Mesendoderm (in vitro differentiated cells): ENCODE results near the gene SRSF3.

Experiments
- DNase-seq: peaks from one replicate; pipeline ENCODE4 v3.0.0; 2013
- H2AK5ac ChIP-seq: 2 replicates; pipeline ENCODE4 v1.6.1; 2013; ENCODE audit warnings: low read length, inconsistent platforms
- H2BK120ac ChIP-seq: 2 replicates; pipeline ENCODE4 v1.6.1; 2013; ENCODE audit warnings: low read depth, mild to moderate bottlenecking, low read length, moderate library complexity, mixed read lengths
- H2BK15ac ChIP-seq: replicated peaks from 2 replicates; pipeline ENCODE4 v1.6.1; 2013; ENCODE audit warnings: low read depth, mild to moderate bottlenecking, moderate library complexity
- H2BK5ac ChIP-seq: 2 replicates; pipeline ENCODE4 v1.6.1; 2013; ENCODE audit warnings: low read length, inconsistent platforms
- H3K18ac ChIP-seq: 2 replicates; pipeline ENCODE4 v1.6.1; 2013; ENCODE audit warnings: mild to moderate bottlenecking, low read length, mixed read lengths
- H3K23ac ChIP-seq: one replicate; pipeline ENCODE4 v1.6.1; 2013; ENCODE audit warnings: low read length
- H3K27ac ChIP-seq: 2 replicates; pipeline ENCODE4 v1.5.1; 2013; ENCODE audit warnings: low read depth, mild to moderate bottlenecking, inconsistent platforms, low read length, moderate library complexity
- H3K27me3 ChIP-seq: 2 replicates; pipeline ENCODE4 v1.6.1; 2013; ENCODE audit warnings: low read length, control low read depth, mild to moderate bottlenecking, inconsistent platforms; ENCODE audit not compliant: insufficient read depth, poor library complexity
- H3K36me3 ChIP-seq: 2 replicates; pipeline ENCODE4 v1.6.1; 2013; ENCODE audit warnings: low read length, inconsistent platforms; ENCODE audit not compliant: control insufficient read depth, insufficient read depth
- H3K4ac ChIP-seq: one replicate; pipeline ENCODE4 v1.6.1; 2013; ENCODE audit warnings: low read depth, mild to moderate bottlenecking, low read length, moderate library complexity
- H3K4me1 ChIP-seq: 2 replicates; pipeline ENCODE4 v1.6.1; 2013; ENCODE audit warnings: low read depth, low read length, inconsistent platforms; ENCODE audit not compliant: control insufficient read depth
- H3K4me2 ChIP-seq: 2 replicates; pipeline ENCODE4 v1.6.1; 2013; ENCODE audit warnings: low read length
- H3K4me3 ChIP-seq: 2 replicates; pipeline ENCODE4 v1.5.1; 2013; ENCODE audit warnings: mild to moderate bottlenecking, low read length
- H3K56ac ChIP-seq: one replicate; pipeline ENCODE4 v1.6.1; 2013; ENCODE audit warnings: low read length
- H3K79me1 ChIP-seq: 2 replicates; pipeline ENCODE4 v1.6.1; 2013; ENCODE audit warnings: low read length, inconsistent platforms
- H3K79me2 ChIP-seq: 2 replicates; pipeline ENCODE4 v1.6.1; 2013; ENCODE audit warnings: mild to moderate bottlenecking, low read length; ENCODE audit not compliant: control insufficient read depth, insufficient read depth
- H3K9ac ChIP-seq: 2 replicates; pipeline ENCODE4 v1.6.1; 2013; ENCODE audit warnings: low read length, inconsistent platforms
- H4K5ac ChIP-seq: one replicate; pipeline ENCODE4 v1.6.1; 2013; ENCODE audit warnings: low read length
- H4K8ac ChIP-seq: one replicate; pipeline ENCODE4 v1.6.1; 2013; ENCODE audit warnings: low read depth, mild to moderate bottlenecking, control low read depth, low read length, moderate library complexity
- WGBS: extraction: QIAGEN DNeasy Blood & Tissue Kit; methylation state at CpG from one replicate; pipeline ENCODE4 v1.1.7; 2013; ENCODE audit warnings: low lambda C conversion rate, missing lambda C conversion rate; ENCODE audit not compliant: insufficient coverage; ENCODE audit errors: extremely low coverage; 5-methylcytosine and 5-hydroxymethylcytosine counted together

The SRSF3 gene

DNA sequence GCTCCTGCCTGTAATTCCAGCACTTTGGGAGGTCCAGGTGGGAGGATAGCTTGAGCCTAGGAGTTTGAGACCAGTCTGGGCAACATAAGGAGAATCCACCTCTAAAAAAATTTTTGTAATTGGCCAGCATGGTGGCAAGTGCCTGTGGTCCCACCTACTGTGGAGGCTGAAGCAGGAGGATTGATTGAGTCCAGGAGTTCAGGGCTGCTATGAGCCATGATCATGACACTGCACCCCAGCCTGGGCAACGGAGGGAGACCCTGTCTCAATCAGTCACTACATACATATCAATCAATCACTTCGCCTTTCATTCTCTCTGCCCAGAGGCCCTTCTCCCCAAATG lies 45.8 kb upstream of the SRSF3 start:
- Histone ChIP-seq H3K4ac (no peak overlapping the region), H3K79me1 (peaks cover 5% of the 10 kb centered on the region), H3K36me3 (no peaks in the 10 kb centered on the region), H3K79me2 (peaks cover 21% of the 10 kb centered on the region), H3K27me3 (no peaks in the 10 kb centered on the region), H3K4me2 (no peak overlapping the region), H2BK120ac (no peak overlapping the region), H3K4me3 (no peak overlapping the region), H2AK5ac (no peak overlapping the region), H3K9ac (no peak overlapping the region), H3K23ac (no peak overlapping the region), H4K5ac (no peak overlapping the region), H4K8ac (no peak overlapping the region), H2BK5ac (no peak overlapping the region), H2BK15ac (no peak overlapping the region), H3K56ac (no peak overlapping the region), H3K18ac (no peak overlapping the region), H3K27ac (no peak overlapping the region), H3K4me1 (peaks cover 2% of the 10 kb centered on the region)
- WGBS: no CpG with 5 or more reads among the region's 2 CpGs
- DNase-seq: no peak

- Histone ChIP-seq H2BK5ac (no peak overlapping the region), H3K4me3 (no peak overlapping the region), H3K36me3 (no peaks in the 10 kb centered on the region), H3K56ac (no peak overlapping the region), H2AK5ac (no peak overlapping the region), H3K79me1 (peaks cover 2% of the 10 kb centered on the region), H3K27me3 (no peaks in the 10 kb centered on the region), H3K18ac (no peak overlapping the region), H4K8ac (no peak overlapping the region), H2BK120ac (no peak overlapping the region), H3K4ac (no peak overlapping the region), H3K4me2 (no peak overlapping the region), H3K79me2 (peaks cover 11% of the 10 kb centered on the region), H3K4me1 (peaks cover 2% of the 10 kb centered on the region), H2BK15ac (no peak overlapping the region), H3K9ac (no peak overlapping the region), H3K23ac (no peak overlapping the region), H3K27ac (no peak overlapping the region), H4K5ac (no peak overlapping the region)
- DNase-seq: no peak
- WGBS: no CpG with 5 or more reads among the region's 1 CpG
These were observed 43.6 kb upstream of the SRSF3 start for GRCh38 chr6:36550473-36551000.

- H3K79me2 ChIP-seq: no peaks in the 10 kb centered on the region
- no peak overlapping the region for H4K8ac ChIP-seq
- H3K4me2 ChIP-seq: no peak overlapping the region
- H3K9ac ChIP-seq: no peak overlapping the region
- H3K27ac ChIP-seq: no peak overlapping the region
- no peak overlapping the region for H2AK5ac ChIP-seq
- no peak overlapping the region for H3K18ac ChIP-seq
- no peak for DNase-seq
- no CpG with 5 or more reads among the region's 1 CpG for WGBS
- no peak overlapping the region for H2BK5ac ChIP-seq
- no peak overlapping the region for H4K5ac ChIP-seq
- no peak overlapping the region for H3K56ac ChIP-seq
- no peak overlapping the region for H3K23ac ChIP-seq
- no peaks in the 10 kb centered on the region for H3K4me1 ChIP-seq
- H3K27me3 ChIP-seq: no peaks in the 10 kb centered on the region
- H3K79me1 ChIP-seq: no peaks in the 10 kb centered on the region
- H2BK15ac ChIP-seq: no peak overlapping the region
- no peaks in the 10 kb centered on the region for H3K36me3 ChIP-seq
- H3K4ac ChIP-seq: no peak overlapping the region
- no peak overlapping the region for H3K4me3 ChIP-seq
- H2BK120ac ChIP-seq: no peak overlapping the region
These were observed 38.4 kb upstream of the SRSF3 start for GRCh38 chr6:36555750-36556252.

DNA sequence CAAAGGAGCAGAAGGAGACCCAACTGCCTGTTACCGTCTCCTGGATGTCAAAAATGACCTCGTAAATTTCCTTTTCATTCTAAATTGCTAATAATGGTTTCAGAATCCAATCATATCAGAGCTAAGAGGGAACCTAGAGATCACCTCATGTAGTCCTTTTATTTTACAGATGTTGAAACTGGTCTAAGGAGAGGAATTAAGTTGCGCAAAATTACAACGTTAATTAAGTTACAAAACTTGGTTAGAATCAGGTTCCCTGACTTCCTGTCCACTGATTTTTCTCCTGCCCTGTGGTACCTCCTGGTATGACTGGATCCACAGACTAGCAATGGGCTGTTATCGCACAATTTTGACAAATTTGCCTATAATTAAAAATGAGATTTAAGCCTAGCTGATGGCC lies 37.9 kb upstream of the SRSF3 start:
- no peak overlapping the region for H2BK15ac ChIP-seq
- no peak overlapping the region for H3K18ac ChIP-seq
- no peak overlapping the region for H3K9ac ChIP-seq
- no peak for DNase-seq
- no peak overlapping the region for H3K27ac ChIP-seq
- no peaks in the 10 kb centered on the region for H3K36me3 ChIP-seq
- no CpG with 5 or more reads among the region's 5 CpGs for WGBS
- H2BK5ac ChIP-seq: no peak overlapping the region
- no peaks in the 10 kb centered on the region for H3K79me1 ChIP-seq
- H3K4ac ChIP-seq: no peak overlapping the region
- H2AK5ac ChIP-seq: no peak overlapping the region
- H3K4me2 ChIP-seq: no peak overlapping the region
- H4K5ac ChIP-seq: no peak overlapping the region
- H3K27me3 ChIP-seq: no peaks in the 10 kb centered on the region
- no peak overlapping the region for H2BK120ac ChIP-seq
- no peak overlapping the region for H3K23ac ChIP-seq
- no peak overlapping the region for H3K56ac ChIP-seq
- no peaks in the 10 kb centered on the region for H3K79me2 ChIP-seq
- no peak overlapping the region for H3K4me3 ChIP-seq
- H4K8ac ChIP-seq: no peak overlapping the region
- no peaks in the 10 kb centered on the region for H3K4me1 ChIP-seq

- no peak overlapping the region for H3K18ac ChIP-seq
- no peaks in the 10 kb centered on the region for H3K36me3 ChIP-seq
- no peak overlapping the region for H2BK5ac ChIP-seq
- H3K4ac ChIP-seq: no peak overlapping the region
- H3K79me2 ChIP-seq: no peaks in the 10 kb centered on the region
- no peak overlapping the region for H3K27ac ChIP-seq
- H3K9ac ChIP-seq: no peak overlapping the region
- no peaks in the 10 kb centered on the region for H3K79me1 ChIP-seq
- no peak overlapping the region for H3K23ac ChIP-seq
- no peak overlapping the region for H2BK120ac ChIP-seq
- H3K4me1 ChIP-seq: no peaks in the 10 kb centered on the region
- no peak overlapping the region for H2AK5ac ChIP-seq
- H4K8ac ChIP-seq: no peak overlapping the region
- no peak for DNase-seq
- no peaks in the 10 kb centered on the region for H3K27me3 ChIP-seq
- H4K5ac ChIP-seq: no peak overlapping the region
- H3K4me3 ChIP-seq: no peak overlapping the region
- H3K4me2 ChIP-seq: no peak overlapping the region
- no peak overlapping the region for H3K56ac ChIP-seq
- H2BK15ac ChIP-seq: no peak overlapping the region
- no CpG with 5 or more reads among the region's 7 CpGs for WGBS
These were observed 35.0 kb upstream of the SRSF3 start for GRCh38 chr6:36559011-36559793.

- no peaks in the 10 kb centered on the region for H3K79me2 ChIP-seq
- H2BK15ac ChIP-seq: no peak overlapping the region
- no peak overlapping the region for H2BK5ac ChIP-seq
- no peaks in the 10 kb centered on the region for H3K4me1 ChIP-seq
- no peak overlapping the region for H3K23ac ChIP-seq
- no peaks in the 10 kb centered on the region for H3K36me3 ChIP-seq
- no peak overlapping the region for H3K27ac ChIP-seq
- H3K56ac ChIP-seq: no peak overlapping the region
- H3K9ac ChIP-seq: no peak overlapping the region
- H3K79me1 ChIP-seq: no peaks in the 10 kb centered on the region
- H3K4me3 ChIP-seq: no peak overlapping the region
- H4K8ac ChIP-seq: no peak overlapping the region
- no peak overlapping the region for H3K4ac ChIP-seq
- DNase-seq: no peak
- no peak overlapping the region for H2BK120ac ChIP-seq
- no peak overlapping the region for H3K18ac ChIP-seq
- no peak overlapping the region for H4K5ac ChIP-seq
- no peak overlapping the region for H3K4me2 ChIP-seq
- no peak overlapping the region for H2AK5ac ChIP-seq
- no CpG with 5 or more reads among the region's 4 CpGs for WGBS
- no peaks in the 10 kb centered on the region for H3K27me3 ChIP-seq
These were observed 33.3 kb upstream of the SRSF3 start for GRCh38 chr6:36560822-36561221.
